ELF-1 (cell line): Measurements from ENCODE around the gene SLC5A6.

Source experiments
- DNase-seq: peaks from one replicate; pipeline ENCODE4 v3.0.0-alpha.2; 2016; ENCODE audit warnings: low read depth, low spot score

Gene SLC5A6

DNA sequence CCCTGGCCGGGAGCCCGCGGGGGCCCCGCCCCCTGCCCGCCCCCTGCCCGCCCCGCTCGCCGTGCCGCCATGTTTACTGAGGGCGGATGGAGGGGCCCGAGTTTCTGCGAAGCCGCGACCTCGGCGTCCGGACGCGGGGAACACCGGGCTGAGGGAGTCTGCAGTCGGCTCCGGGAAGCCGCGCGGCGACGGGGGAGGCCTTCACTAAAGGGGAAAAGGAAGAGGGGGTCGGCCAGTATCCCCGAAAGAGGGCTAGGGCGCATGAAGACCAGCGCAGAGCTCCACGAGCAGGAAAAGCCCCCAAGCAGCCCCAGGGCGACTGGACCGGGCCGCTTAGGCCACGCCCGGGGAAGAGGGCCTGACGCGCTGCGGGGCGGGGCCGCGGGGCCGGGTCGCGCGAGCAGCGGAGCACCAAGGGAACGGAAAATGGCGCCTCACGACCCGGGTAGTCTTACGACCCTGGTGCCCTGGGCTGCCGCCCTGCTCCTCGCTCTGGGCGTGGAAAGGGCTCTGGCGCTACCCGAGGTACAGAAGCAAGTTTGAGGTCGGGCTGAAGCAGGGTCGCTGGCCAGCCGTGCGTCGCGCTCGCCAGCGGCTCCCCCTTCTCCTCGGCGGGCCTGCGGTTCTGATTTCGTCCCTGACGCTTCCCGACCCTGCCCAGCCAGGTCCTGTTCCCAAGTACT is at the start of gene SLC5A6, which contains the start of gene ATRAID:
TSS of gene SLC5A6 (minus strand) at position 326 of the 683 bp plus-strand sequence. CDS start 4,618 bp downstream, outside the sequence.
TSS of gene ATRAID (plus strand) at position 99 of the 683 bp plus-strand sequence. CDS start at position 427, 328 bp downstream.
- DNase-seq, result peak; percentile 93

- DNase-seq, result no peak
Observed at GRCh38 chr2:27261241-27261925, 49.3 kb upstream of the SLC5A6 start.

- DNase-seq, result no peak
Observed at GRCh38 chr2:27258051-27258450, 46.0 kb upstream of the SLC5A6 start.

- no peak for DNase-seq
Observed at GRCh38 chr2:27256855-27257454, 44.9 kb upstream of the SLC5A6 start.

DNA sequence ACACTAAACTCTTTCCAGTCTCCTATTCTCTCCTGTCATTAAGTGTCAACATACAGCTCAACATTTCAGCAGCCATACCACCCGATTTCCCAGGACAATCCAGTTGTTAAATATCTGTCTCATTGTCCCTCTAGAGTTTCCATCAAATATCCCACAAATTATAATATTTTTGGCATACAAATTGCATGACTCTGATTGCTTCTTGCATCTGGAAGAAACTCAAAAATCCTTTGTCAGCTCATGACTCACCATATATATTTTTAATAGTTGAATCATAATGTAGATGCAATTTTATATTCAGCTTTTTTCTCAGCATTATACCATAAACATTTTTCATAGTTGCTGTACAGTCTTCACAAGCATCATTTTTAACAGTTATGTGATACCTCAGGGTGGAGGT is 43.6 kb upstream of the SLC5A6 start:
- no peak for DNase-seq

DNA sequence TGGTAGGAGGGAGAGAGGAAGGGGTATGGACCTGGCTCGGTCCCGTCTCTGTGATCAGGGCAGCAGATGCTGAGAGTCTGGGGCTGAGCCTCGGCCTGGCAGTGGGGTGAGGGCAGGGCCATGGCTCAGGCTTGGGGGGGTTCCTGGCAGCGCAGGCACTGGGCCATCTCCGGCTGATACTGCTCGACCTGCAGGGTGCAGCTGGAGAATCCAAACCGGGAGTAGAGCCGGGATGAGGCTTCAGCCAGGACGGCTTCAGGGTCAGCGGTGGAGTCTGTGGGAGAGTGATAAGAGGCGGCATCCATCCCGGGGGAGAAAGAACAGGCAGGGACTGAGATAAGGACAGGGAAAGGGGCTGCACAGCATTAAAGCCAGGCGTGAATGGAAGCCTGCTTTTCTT is 43.1 kb upstream of the SLC5A6 start:
- no peak for DNase-seq

GRCh38 chr2:27251766-27252165 is 39.7 kb upstream of the SLC5A6 start:
- DNase-seq, result no peak

- DNase-seq, result no peak
Observed at GRCh38 chr2:27250652-27251379, 38.7 kb upstream of the SLC5A6 start.

DNA sequence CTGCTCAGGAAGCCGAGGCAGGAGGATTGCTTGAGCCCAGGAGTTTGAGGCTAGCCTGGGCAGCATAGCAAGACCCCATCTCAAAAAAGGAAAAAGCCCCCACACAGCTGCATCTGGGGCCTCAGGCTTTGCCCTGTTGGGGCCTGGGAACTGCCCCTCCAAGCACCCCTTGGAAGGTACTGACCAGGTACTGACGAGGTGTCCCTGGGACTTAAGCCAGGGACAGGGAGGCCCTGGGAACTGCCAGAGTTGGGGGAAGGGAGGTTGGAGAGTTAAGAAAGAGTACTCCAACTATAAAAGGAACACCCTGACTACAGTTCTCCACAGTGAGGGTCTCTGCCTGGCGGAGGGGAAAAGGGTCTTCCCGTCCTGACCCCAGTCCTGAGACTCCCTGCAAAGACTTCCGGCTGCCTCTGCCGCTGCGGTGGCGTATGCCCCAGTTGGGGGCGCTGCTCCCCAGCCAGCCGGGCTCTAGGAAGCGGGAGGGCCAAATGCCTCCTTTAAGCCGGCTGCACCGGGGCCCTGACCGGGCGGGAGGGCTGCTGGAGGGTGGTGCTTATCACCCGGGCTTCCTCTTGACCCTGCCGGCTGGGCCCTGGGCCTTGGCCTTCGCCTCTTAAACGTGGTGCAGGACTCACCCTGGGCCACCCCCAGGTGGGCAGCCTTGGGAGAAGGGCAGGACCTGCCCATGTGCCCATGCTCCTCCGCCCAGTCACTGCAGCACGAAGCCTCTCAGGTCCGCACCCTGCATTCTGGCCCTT is 38.0 kb upstream of the SLC5A6 start:
- peak; percentile 92 for DNase-seq

GRCh38 chr2:27249159-27249890 is 37.3 kb upstream of the SLC5A6 start:
- DNase-seq, result no peak

DNA sequence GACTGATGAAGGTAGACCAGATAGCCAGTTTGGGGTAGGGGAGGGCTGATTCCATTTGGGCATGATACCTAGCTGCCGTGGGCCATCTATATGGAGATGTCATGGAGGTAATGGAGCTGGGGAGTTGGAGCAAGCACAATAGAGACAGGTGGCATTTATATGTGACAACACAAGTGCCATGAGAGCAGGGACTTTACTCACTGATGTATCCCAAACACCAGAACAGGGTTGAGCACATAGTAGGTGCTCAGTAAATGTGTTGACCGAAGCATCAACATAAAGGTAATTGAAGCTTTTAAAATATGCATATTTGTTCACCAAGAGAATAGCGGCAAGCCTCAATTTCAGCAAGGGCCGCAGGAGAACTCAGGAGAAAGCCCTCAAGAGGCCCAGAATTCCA is 35.8 kb upstream of the SLC5A6 start:
- DNase-seq, result no peak

- DNase-seq, result no peak
Observed at GRCh38 chr2:27245626-27246025, 33.6 kb upstream of the SLC5A6 start.

GRCh38 chr2:27245116-27245515 is 33.0 kb upstream of the SLC5A6 start:
- DNase-seq, result no peak

GRCh38 chr2:27243391-27244130 is 31.5 kb upstream of the SLC5A6 start:
- no peak for DNase-seq

GRCh38 chr2:27242614-27242951 is 30.5 kb upstream of the SLC5A6 start:
- no peak for DNase-seq

- DNase-seq, result no peak
Observed at GRCh38 chr2:27241761-27242613, 29.9 kb upstream of the SLC5A6 start.

DNA sequence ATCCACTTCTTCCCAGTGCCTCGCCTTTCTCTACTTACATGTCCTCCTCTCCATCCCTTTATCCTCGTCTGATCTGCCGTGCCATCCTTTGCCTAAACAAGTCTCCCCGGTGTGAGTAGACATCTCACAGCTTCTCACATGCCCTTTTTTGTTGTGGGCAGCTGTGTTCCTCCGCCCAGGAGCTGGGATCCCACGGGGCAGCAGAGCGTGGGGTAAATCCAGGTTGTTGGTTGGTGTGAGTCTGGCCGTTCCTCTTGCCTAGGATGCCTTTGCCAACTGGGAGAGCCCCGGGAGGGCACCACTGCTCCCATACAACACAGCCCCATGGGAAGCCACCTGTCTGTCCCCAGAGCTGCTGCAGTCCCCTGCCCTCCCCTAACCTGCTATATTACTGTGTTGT is 28.3 kb upstream of the SLC5A6 start:
- no peak for DNase-seq

DNA sequence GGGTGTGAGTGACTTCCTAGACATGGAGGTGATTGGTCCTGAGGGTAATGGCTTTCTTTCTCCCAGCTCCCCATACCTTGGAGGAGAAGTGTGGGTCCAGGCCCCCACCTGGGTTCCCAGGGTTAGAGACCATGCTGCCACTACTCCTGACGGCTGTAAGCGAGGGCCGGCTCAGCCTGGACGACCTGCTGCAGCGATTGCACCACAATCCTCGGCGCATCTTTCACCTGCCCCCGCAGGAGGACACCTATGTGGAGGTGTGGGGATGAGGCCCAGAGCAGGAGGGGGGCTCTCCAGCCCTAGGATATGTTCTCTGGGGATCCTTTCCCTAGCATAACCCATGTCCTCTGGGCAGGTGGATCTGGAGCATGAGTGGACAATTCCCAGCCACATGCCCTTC is 26.9 kb upstream of the SLC5A6 start:
- DNase-seq, result no peak

- no peak for DNase-seq
Observed at GRCh38 chr2:27237341-27237945, 25.4 kb upstream of the SLC5A6 start.
